OCI-LY3 (cell line): ENCODE data around the gene KCNC2.

Source experiments
- H2AFZ ChIP-seq: fragments of 200-600, 300-600 bp; shearing (Covaris generic); 2 replicates; pipeline ENCODE4 v1.6.0; 2014; ENCODE audit warnings: antibody characterized with exemption, low read depth, low read length
- H3K27ac ChIP-seq: fragments of 200-600, 300-600 bp; sonication (generic); 2 replicates; pipeline ENCODE4 v1.5.1; 2014; ENCODE audit warnings: mild to moderate bottlenecking, low read length, moderate library complexity, mixed read lengths
- H3K27me3 ChIP-seq: fragments of 200-600, 300-600 bp; sonication (generic); 2 replicates; pipeline ENCODE4 v1.6.1; 2014; ENCODE audit warnings: low read depth, low read length, mixed read lengths
- H3K36me3 ChIP-seq: fragments of 200-600, 300-600 bp; sonication (generic); replicated peaks from 2 replicates; pipeline ENCODE3; 2014; ENCODE audit warnings: low read depth, low read length, mixed read lengths
- H3K4me1 ChIP-seq: fragments of 300-600, 200-600 bp; sonication (generic); 2 replicates; pipeline ENCODE4 v1.6.1; 2014; ENCODE audit warnings: low read length, mixed read lengths
- H3K4me2 ChIP-seq: fragments of 200-600, 300-600 bp; sonication (generic); 2 replicates; pipeline ENCODE4 v1.6.1; 2014; ENCODE audit warnings: low read length, mixed read lengths
- H3K4me3 ChIP-seq: fragments of 300-600, 200-600 bp; sonication (generic); 2 replicates; pipeline ENCODE4 v1.5.1; 2014; ENCODE audit warnings: antibody characterized with exemption, mild to moderate bottlenecking, low read length, moderate library complexity
- H3K79me2 ChIP-seq: fragments of 300-600, 200-600 bp; shearing (Covaris generic); 2 replicates; pipeline ENCODE4 v1.6.1; 2014; ENCODE audit warnings: mild to moderate bottlenecking, low read length, mixed read lengths
- H3K9ac ChIP-seq: fragments of 300-600, 200-600 bp; shearing (Covaris generic); 2 replicates; pipeline ENCODE4 v1.6.0; 2014; ENCODE audit warnings: mild to moderate bottlenecking, low read length, moderate library complexity
- H3K9me3 ChIP-seq: fragments of 200-600, 300-600 bp; shearing (Covaris generic); 2 replicates; pipeline ENCODE4 v1.6.1; 2014; ENCODE audit warnings: low read length, mixed read lengths; ENCODE audit not compliant: insufficient read depth
- H4K20me1 ChIP-seq: fragments of 200-600, 300-600 bp; sonication (generic); 2 replicates; pipeline ENCODE4 v1.6.1; 2016; ENCODE audit warnings: low read length, mixed read lengths; ENCODE audit not compliant: insufficient read depth
- CTCF ChIP-seq: fragments of 200-600, 300-600 bp; sonication (generic); IDR thresholded peaks from 2 replicates; pipeline ENCODE4 v1.5.1; 2014; ENCODE audit warnings: antibody characterized with exemption, low read length, low read depth
- EZH2phosphoT487 ChIP-seq: fragments of 200-600 bp; shearing (Covaris generic); IDR thresholded peaks from 2 replicates; pipeline ENCODE4 v1.6.1; 2018; ENCODE audit warnings: antibody characterized with exemption, mixed run types, low read depth

The KCNC2 gene

GRCh38 chr12:75000120-75000519, 209.5 kb downstream of the KCNC2 start:
- Histone ChIP-seq H4K20me1 (no peaks in the 10 kb centered on the region), H3K79me2 (no peaks in the 10 kb centered on the region), H3K9ac (no peak overlapping the region), H3K4me3 (no peak overlapping the region), H3K4me2 (no peak overlapping the region), H3K9me3 (no peaks in the 10 kb centered on the region), H3K27ac (no peak overlapping the region), H3K36me3 (no peaks in the 10 kb centered on the region), H2AFZ (peak overlapping the region; percentile 25; the same call in 1 of the 2 replicates), H3K27me3 (no peaks in the 10 kb centered on the region), H3K4me1 (peaks cover 7% of the 10 kb centered on the region; the same call in 1 of the 2 replicates)
- TF ChIP-seq EZH2phosphoT487 (no peak), CTCF (no peak)

GRCh38 chr12:74999474-74999873, 210.2 kb downstream of the KCNC2 start:
- Histone ChIP-seq H3K79me2 (no peaks in the 10 kb centered on the region), H3K4me3 (peak overlapping the region; percentile 48), H4K20me1 (no peaks in the 10 kb centered on the region), H3K27ac (no peak overlapping the region), H2AFZ (peak overlapping the region; percentile 72; the same call in 1 of the 2 replicates), H3K36me3 (no peaks in the 10 kb centered on the region), H3K4me1 (peaks cover 7% of the 10 kb centered on the region; the same call in 1 of the 2 replicates), H3K27me3 (no peaks in the 10 kb centered on the region), H3K9me3 (no peaks in the 10 kb centered on the region), H3K4me2 (peak overlapping the region; percentile 63), H3K9ac (no peak overlapping the region)
- TF ChIP-seq CTCF: no peak
- TF ChIP-seq EZH2phosphoT487: no peak
